ENCODE data around the gene FARS2.

DNA sequence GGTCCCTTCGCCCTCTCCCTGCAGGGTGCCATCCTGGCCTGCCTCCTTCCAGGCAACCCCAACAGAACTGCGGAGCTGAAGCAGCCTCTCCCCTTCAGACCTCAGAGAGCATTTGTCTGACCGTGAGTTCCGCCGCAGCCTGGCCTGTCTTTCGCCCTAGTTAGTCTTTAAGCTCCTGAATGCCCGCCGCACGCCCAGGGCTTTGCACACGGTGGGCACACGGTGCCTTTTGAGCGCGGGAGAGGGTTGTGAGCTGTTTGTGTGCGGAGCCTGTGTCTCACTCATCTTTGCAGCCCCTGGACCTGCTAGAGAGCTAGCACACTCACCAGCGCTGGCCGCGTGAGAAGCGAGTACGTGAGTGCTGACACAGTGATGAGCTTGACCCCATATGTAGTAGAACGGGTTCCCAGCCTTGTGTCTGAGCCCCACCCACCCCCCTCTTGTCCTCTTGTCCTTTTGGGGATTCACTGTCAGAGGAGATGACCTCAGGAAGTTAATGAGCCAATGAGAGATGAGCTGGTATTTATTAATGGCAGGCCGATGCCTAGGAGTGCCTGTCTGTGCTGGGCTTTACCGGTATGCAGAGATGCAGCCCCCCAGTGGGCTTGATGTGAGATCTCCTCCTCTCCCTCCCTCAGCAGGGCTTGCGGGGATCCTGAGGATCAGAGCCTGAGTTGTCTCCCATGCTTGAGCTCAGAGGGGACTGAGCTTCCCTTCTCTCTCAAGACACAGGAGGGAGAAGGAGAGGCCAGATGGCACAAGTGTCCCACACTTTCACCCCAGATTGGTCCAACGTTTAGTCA lies 249.2 kb downstream of the FARS2 start:
- TF ChIP-seq, protein P1, sequence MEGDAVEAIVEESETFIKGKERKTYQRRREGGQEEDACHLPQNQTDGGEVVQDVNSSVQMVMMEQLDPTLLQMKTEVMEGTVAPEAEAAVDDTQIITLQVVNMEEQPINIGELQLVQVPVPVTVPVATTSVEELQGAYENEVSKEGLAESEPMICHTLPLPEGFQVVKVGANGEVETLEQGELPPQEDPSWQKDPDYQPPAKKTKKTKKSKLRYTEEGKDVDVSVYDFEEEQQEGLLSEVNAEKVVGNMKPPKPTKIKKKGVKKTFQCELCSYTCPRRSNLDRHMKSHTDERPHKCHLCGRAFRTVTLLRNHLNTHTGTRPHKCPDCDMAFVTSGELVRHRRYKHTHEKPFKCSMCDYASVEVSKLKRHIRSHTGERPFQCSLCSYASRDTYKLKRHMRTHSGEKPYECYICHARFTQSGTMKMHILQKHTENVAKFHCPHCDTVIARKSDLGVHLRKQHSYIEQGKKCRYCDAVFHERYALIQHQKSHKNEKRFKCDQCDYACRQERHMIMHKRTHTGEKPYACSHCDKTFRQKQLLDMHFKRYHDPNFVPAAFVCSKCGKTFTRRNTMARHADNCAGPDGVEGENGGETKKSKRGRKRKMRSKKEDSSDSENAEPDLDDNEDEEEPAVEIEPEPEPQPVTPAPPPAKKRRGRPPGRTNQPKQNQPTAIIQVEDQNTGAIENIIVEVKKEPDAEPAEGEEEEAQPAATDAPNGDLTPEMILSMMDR (IDR thresholded peaks at IDR 0.05): no peak
- TF ChIP-seq POLR2AphosphoS5 (IDR thresholded peaks at IDR 0.05; ENCODE audit: insufficient read depth in 1 of 2, low read depth in 1 of 2): no peak

Data from vagina (tissue), 2 donors.